Glutamatergic neuron (in vitro differentiated cells): Measurements from ENCODE around the gene ZNF451. TPM values are rescaled to one million over a fixed set of nuclear protein-coding genes. Genes with fewer than 3 reads are reported as not detected.
"Not testable (repeated sequence)": the region's sequence is repeated elsewhere in the genome, so short reads cannot be mapped to it uniquely, and the experiment has no call there.

Experiments
- DNase-seq: peaks from one replicate; pipeline ENCODE4 v3.0.0; 2022
- H3K27ac Mint-ChIP-seq: one replicate; pipeline ENCODE4 v1.8.0; 2020; ENCODE audit warnings: mild to moderate bottlenecking, mixed read lengths, inconsistent platforms; ENCODE audit not compliant: unreplicated experiment
- H3K27me3 Mint-ChIP-seq: one replicate; pipeline ENCODE4 v1.8.0; 2020; ENCODE audit warnings: mild to moderate bottlenecking, moderate library complexity, mixed read lengths, inconsistent platforms; ENCODE audit not compliant: unreplicated experiment
- H3K36me3 Mint-ChIP-seq: one replicate; pipeline ENCODE4 v1.8.0; 2020; ENCODE audit warnings: mild to moderate bottlenecking, mixed read lengths, inconsistent platforms; ENCODE audit not compliant: unreplicated experiment
- H3K4me1 Mint-ChIP-seq: one replicate; pipeline ENCODE4 v1.8.0; 2020; ENCODE audit warnings: mild to moderate bottlenecking, low read depth, mixed read lengths, inconsistent platforms; ENCODE audit not compliant: unreplicated experiment
- H3K4me3 Mint-ChIP-seq: one replicate; pipeline ENCODE4 v1.8.0; 2020; ENCODE audit warnings: mild to moderate bottlenecking, mixed read lengths, inconsistent platforms; ENCODE audit not compliant: unreplicated experiment
- H3K9me3 Mint-ChIP-seq: one replicate; pipeline ENCODE4 v1.8.0; 2020; ENCODE audit warnings: mild to moderate bottlenecking, moderate library complexity, mixed read lengths, inconsistent platforms; ENCODE audit not compliant: unreplicated experiment
- long read RNA-seq: library from polyadenylated mRNA; unstranded; transcript quantifications from one replicate; pipeline ENCODE4 v2.0.0, GENCODE V29; 2020; ENCODE audit not compliant: unreplicated experiment
- total RNA-seq: library from RNA; stranded (reverse); fragmentation: NEBNext Ultra II Directional; extraction: Animal tissue kit (Norgen Biotek cat#: 25700); gene quantifications from one replicate; pipeline ENCODE4 v1.2.1, GENCODE V29; 2021; ENCODE audit not compliant: unreplicated experiment
- TF ChIP-seq, protein P1 (sequence below): fragments of 200-600 bp; sonication (generic); IDR thresholded peaks from one replicate; pipeline ENCODE4 v1.5.0; 2021; ENCODE audit not compliant: partially characterized antibody, unreplicated experiment

ZNF451 gene, protein sequence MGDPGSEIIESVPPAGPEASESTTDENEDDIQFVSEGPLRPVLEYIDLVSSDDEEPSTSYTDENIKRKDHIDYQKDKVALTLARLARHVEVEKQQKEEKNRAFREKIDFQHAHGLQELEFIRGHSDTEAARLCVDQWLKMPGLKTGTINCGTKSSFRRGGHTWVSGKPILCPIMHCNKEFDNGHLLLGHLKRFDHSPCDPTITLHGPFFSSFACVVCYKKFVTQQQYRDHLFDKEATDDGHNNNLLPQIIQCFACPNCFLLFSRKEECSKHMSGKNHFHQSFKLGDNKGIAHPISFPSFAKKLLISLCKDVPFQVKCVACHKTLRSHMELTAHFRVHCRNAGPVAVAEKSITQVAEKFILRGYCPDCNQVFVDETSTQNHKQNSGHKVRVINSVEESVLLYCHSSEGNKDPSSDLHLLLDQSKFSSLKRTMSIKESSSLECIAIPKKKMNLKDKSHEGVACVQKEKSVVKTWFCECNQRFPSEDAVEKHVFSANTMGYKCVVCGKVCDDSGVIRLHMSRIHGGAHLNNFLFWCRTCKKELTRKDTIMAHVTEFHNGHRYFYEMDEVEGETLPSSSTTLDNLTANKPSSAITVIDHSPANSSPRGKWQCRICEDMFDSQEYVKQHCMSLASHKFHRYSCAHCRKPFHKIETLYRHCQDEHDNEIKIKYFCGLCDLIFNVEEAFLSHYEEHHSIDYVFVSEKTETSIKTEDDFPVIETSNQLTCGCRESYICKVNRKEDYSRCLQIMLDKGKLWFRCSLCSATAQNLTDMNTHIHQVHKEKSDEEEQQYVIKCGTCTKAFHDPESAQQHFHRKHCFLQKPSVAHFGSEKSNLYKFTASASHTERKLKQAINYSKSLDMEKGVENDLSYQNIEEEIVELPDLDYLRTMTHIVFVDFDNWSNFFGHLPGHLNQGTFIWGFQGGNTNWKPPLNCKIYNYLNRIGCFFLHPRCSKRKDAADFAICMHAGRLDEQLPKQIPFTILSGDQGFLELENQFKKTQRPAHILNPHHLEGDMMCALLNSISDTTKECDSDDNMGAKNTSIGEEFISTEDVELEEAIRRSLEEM
- total RNA-seq = 79.6 TPM
- long read RNA-seq, partial matches to known transcripts = 1 of 4 reads
- long read RNA-seq, other reads (novel, unspliced or antisense) = 0 of 4 reads

DNA sequence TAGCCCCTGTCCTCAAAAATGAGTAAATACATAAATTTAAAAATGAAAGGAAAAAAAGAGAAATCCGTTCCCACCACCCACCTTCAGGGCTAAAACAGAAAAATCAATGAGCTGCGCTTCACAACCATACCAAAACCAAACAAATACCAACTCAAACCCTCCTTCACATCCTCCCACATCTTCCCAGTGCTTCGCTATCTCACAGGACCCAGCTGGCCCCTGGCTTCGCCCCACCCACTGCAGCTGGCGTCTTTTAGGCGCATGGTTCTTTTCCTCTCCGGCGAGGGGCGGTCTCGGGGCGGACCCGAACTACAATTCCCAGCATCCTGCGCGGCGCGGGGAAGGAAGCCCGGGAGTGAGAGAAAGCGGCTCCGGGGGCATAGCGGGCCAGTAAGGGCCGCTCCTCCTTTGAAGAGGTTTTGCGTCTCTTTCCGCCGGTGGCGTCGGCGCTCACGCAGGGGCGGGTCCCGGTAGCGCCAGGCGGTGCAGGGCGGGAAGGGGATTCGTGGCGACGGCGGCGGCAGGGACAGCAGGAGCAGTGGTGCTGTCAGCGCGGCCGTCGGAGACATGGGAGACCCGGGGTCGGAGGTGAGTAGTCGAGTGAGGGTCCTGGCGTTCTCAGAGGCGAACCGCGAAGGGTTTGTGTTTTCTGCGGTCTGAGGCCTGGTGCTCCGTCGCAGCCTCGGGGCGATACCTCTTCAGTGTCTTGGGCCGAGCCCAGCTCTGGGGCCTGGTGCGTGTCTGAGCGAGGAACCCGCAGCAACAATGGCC lies at the start of gene ZNF451:
TSS of gene ZNF451 (plus strand) at position 502 of the 771 bp plus-strand sequence. CDS start at position 568, 66 bp downstream.
- Mint-ChIP-seq H3K36me3 (no peaks in the 10 kb centered on the region), H3K9me3 (no peaks in the 10 kb centered on the region), H3K4me1 (peaks cover 32% of the 10 kb centered on the region), H3K27ac (peak within 1 kb of the TSS; percentile 93), H3K27me3 (peaks cover 7% of the 10 kb centered on the region), H3K4me3 (peak within 1 kb of the TSS; percentile 86)
- DNase-seq = peak; percentile 99
- TF ChIP-seq, protein P1, sequence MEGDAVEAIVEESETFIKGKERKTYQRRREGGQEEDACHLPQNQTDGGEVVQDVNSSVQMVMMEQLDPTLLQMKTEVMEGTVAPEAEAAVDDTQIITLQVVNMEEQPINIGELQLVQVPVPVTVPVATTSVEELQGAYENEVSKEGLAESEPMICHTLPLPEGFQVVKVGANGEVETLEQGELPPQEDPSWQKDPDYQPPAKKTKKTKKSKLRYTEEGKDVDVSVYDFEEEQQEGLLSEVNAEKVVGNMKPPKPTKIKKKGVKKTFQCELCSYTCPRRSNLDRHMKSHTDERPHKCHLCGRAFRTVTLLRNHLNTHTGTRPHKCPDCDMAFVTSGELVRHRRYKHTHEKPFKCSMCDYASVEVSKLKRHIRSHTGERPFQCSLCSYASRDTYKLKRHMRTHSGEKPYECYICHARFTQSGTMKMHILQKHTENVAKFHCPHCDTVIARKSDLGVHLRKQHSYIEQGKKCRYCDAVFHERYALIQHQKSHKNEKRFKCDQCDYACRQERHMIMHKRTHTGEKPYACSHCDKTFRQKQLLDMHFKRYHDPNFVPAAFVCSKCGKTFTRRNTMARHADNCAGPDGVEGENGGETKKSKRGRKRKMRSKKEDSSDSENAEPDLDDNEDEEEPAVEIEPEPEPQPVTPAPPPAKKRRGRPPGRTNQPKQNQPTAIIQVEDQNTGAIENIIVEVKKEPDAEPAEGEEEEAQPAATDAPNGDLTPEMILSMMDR = no peak

DNA sequence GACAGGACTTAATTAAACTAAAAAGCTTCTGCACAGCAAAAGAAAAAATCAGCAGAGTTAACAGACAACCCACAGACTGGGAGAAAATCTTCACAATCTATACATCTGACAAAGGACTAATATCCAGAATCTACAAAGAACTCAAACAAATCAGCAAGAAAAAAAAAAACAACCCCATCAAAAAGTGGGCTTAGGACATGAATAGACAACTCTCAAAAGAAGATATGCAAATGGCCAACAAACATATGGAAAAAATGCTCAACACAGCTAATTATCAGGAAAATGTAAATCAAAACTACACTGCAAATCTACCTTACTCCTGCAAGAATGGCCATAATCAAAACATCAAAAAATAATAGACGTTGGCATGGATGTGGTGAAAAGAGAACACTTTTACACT lies 45.9 kb upstream of the ZNF451 start:
- not testable (repeated sequence) for H3K36me3 Mint-ChIP-seq, DNase-seq, H3K27me3 Mint-ChIP-seq, H3K4me3 Mint-ChIP-seq, H3K27ac Mint-ChIP-seq, H3K9me3 Mint-ChIP-seq
- H3K4me1 Mint-ChIP-seq = peaks cover 12% of the 10 kb centered on the region

DNA sequence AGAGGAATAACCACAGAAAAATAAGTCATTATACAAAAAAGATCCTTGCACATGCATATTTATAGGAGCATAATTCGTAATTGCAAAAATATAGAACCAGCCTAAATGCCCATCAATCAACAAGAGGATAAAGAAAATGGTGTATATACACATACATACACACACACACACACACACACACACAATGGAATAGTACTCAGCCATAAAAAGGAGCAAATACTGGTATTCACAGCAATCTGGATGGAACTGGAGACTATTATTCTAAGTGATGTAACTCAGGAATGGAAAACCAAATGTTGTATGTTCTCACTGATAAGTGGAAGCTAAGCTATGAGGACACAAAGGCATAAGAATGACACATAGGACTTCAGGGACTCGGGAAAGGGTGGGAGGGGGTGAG lies 45.4 kb upstream of the ZNF451 start:
- no peaks in the 10 kb centered on the region for H3K36me3 Mint-ChIP-seq
- TF ChIP-seq, protein P1 = no peak
- peaks cover 6% of the 10 kb centered on the region for H3K9me3 Mint-ChIP-seq
- peaks cover 4% of the 10 kb centered on the region for H3K27me3 Mint-ChIP-seq
- H3K4me3 Mint-ChIP-seq = no peak overlapping the region
- peaks cover 12% of the 10 kb centered on the region for H3K4me1 Mint-ChIP-seq
- no peak for DNase-seq
- H3K27ac Mint-ChIP-seq = no peak overlapping the region

DNA sequence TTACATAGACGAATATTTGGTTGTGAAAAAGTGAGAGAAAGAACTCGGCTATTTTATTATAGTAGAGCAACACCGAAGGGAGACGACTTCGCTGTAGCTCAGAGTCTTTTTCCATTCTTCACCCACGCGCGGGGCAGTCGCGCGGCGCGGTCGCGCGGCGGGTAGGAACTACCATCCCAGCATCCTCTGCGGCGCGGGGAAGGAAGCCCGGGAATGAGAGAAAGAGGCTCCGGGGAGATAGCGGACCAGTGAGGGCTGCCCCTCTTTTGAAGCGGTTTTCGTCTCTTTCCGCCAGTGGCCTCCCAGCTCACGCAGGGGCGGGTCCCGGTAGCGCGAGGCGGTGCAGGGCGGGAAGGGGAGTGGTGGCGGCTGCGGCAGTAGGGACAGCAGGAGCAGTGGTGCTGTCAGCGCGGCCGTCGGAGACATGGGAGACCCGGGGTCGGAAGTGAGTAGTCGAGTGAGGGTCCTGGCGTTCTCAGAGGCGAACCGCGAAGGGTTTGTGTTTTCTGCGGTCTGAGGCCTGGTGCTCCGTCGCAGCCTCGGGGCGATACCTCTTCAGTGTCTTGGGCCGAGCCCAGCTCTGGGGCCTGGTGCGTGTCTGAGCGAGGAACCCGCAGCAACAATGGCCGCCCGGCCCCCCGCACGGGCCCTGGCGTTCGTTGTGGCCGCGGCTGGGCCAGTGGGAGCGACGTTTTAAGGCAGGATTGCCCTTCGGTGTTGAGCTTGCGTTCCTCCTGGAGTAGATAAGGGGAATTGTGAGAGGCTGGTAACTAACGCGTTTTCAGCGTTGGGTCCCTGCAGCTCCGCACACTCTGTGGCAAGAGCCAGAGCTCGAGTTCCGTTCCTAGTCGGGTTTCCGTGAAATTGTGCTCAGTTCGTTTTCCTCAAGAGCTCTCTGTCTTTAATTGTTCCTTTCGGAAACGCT lies 43.4 kb upstream of the ZNF451 start, which contains the start of gene KIAA1586:
TSS of gene KIAA1586 (plus strand) at position 362 of the 925 bp plus-strand sequence. CDS start at position 425, 63 bp downstream.
- H3K36me3 Mint-ChIP-seq, H3K27me3 Mint-ChIP-seq, H3K9me3 Mint-ChIP-seq: not testable (repeated sequence)
- peak within 1 kb of the TSS; percentile 97 for H3K4me3 Mint-ChIP-seq
- H3K4me1 Mint-ChIP-seq = peaks cover 12% of the 10 kb centered on the region
- peak; percentile 93 for DNase-seq
- H3K27ac Mint-ChIP-seq = peak within 1 kb of the TSS; percentile 92

DNA sequence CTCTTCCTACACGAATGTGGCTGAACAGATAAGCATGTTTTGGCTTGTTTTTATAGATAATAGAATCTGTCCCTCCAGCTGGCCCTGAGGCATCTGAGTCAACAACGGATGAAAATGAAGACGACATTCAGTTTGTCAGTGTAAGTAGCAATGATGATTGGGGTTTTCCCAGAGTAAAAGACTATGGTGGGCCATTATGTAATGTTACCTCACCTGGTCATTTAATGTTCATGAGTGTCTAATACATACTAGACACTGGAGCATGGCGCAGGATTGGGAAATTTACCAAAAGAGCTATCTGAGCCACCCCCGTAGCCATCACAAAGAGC lies 42.8 kb upstream of the ZNF451 start:
- H3K4me1 Mint-ChIP-seq = peaks cover 12% of the 10 kb centered on the region
- DNase-seq, H3K4me3 Mint-ChIP-seq, H3K27ac Mint-ChIP-seq, H3K36me3 Mint-ChIP-seq, H3K9me3 Mint-ChIP-seq, H3K27me3 Mint-ChIP-seq: not testable (repeated sequence)

DNA sequence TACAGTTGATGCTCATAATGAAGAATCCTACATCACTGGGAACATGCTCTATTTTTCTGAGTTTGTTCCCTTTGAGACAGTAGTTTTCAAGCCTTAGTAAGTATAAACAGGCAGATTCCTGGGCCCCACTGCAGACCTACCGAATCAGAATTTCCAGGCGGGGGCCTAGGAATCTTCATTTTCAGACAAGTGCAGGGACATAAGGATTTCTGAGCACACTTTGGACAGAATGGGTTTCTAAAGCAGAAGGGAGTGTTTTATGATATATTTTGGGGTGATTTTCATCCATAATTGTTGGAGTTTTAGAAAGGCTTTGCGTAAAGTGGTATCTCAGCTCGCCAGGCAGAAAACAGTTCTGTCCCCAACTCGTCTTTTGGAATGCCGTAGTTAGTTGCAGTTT lies 42.1 kb upstream of the ZNF451 start:
- Mint-ChIP-seq H3K4me1 (peaks cover 12% of the 10 kb centered on the region), H3K4me3 (peak overlapping the region; percentile 83), H3K27ac (peak overlapping the region; percentile 4)
- not testable (repeated sequence) for DNase-seq, H3K36me3 Mint-ChIP-seq, H3K9me3 Mint-ChIP-seq, H3K27me3 Mint-ChIP-seq
